K562 (cell line): ENCODE measurements around the gene IFNAR2. TPM values are rescaled to one million over a fixed set of nuclear protein-coding genes. Genes with fewer than 3 reads are reported as not detected.

Experiments
- ETV1 ChIP-seq: fragments of 450-650 bp; conservative IDR thresholded peaks from 2 replicates; pipeline ENCODE4 v1.6.1; 2016; ENCODE audit warnings: missing genetic modification characterization, control low read depth, low read depth, missing compliant biosample characterization
- GATAD2B ChIP-seq: fragments of 450-650 bp; IDR thresholded peaks from 2 replicates; pipeline ENCODE4 v1.6.1; 2017; ENCODE audit warnings: mild to moderate bottlenecking, borderline replicate concordance
- MLX ChIP-seq, 2 experiments: fragments of 450-650 bp in 1 of 2; sonication (generic) in 1 of 2; formaldehyde crosslinking; conservative IDR thresholded peaks; 2 replicates each; pipeline versions ENCODE4 v1.4.0 to v1.8.1; 2020 to 2022; ENCODE audit warnings: mild to moderate bottlenecking in 1 of 2, missing genetic modification reagents in 1 of 2
- MTA2 ChIP-seq: fragments of 450-650 bp; IDR thresholded peaks from 2 replicates; pipeline ENCODE4 v1.6.1; 2016; ENCODE audit warnings: low read depth
- RAD21 ChIP-seq, 2 experiments: fragments of 250-450 bp in 1 of 2; fragments of 450-650 bp in 1 of 2; sonication (Bioruptor Pico) in 1 of 2; formaldehyde crosslinking in 1 of 2; IDR thresholded peaks in 1 of 2; conservative IDR thresholded peaks in 1 of 2; 2 replicates each; pipeline versions ENCODE4 v1.4.0 to v1.8.0; 2020 to 2022; ENCODE audit warnings: mild to moderate bottlenecking in 2 of 2, moderate library complexity in 1 of 2
- RCOR1 ChIP-seq, 2 experiments: IDR thresholded peaks; 2 replicates each; pipeline ENCODE4 v1.6.1; 2012; ENCODE audit warnings: low read depth in 2 of 2, low read length in 2 of 2, borderline replicate concordance in 1 of 2, improper control_type of control experiment in 1 of 2
- SMAD1 ChIP-seq: fragments of 150-350 bp; IDR thresholded peaks from 2 replicates; pipeline ENCODE4 v1.6.1; 2014; ENCODE audit warnings: low read length, low read depth; ENCODE audit not compliant: partially characterized antibody
- UBTF ChIP-seq, 2 experiments: IDR thresholded peaks; 2 replicates each; pipeline ENCODE4 v1.6.1; 2012; ENCODE audit warnings: improper control_type of control experiment in 2 of 2, low read depth in 2 of 2, low read length in 2 of 2, borderline replicate concordance in 1 of 2
- ZNF311 ChIP-seq: fragments of 250-450 bp; sonication (Bioruptor Pico); IDR thresholded peaks from 2 replicates; pipeline ENCODE4 v1.4.0; 2020; ENCODE audit warnings: mild to moderate bottlenecking, moderate library complexity
- polyA plus RNA-seq, 8 experiments: library from polyadenylated mRNA; depleted of rRNA in 4 of 8; stranded (reverse) in 5 of 8; unstranded in 3 of 8; fragments of >200 nt; fragmentation: Nextera tagmentation in 2 of 8; fragmentation: Illumina TruSeq in 1 of 8; extraction: Ambion mirVana in 2 of 8; extraction: Trizol in 1 of 8; gene quantifications; 2 replicates each; pipeline versions ENCODE4 v1.2.1 to v1.2.3, GENCODE V29; 2011 to 2014; ENCODE audit warnings: inconsistent platforms in 1 of 8, missing spikeins in 1 of 8
- total RNA-seq, 7 experiments: library from RNA; depleted of rRNA in 6 of 7; stranded (reverse); fragments of >200 nt in 6 of 7; fragmentation: Illumina TruSeq in 2 of 7; extraction: Trizol in 2 of 7; gene quantifications; 2 replicates each; pipeline versions ENCODE4 v1.2.1 to v1.2.3, GENCODE V29; 2011 to 2021; ENCODE audit warnings: low replicate concordance in 1 of 7
- TF ChIP-seq, protein P1 (sequence below): fragments of 250-450 bp; sonication (Bioruptor Pico); IDR thresholded peaks from 2 replicates; pipeline ENCODE4 v1.5.0; 2020; ENCODE audit warnings: mild to moderate bottlenecking
- TF ChIP-seq, protein P2 (sequence below): fragments of 250-450 bp; sonication (Bioruptor Pico); IDR thresholded peaks from 2 replicates; pipeline ENCODE4 v1.8.0; 2022; ENCODE audit warnings: moderate library complexity, mild to moderate bottlenecking, inconsistent platforms
- TF ChIP-seq, protein P3 (sequence below): sonication (generic); formaldehyde crosslinking; IDR thresholded peaks from 2 replicates; pipeline ENCODE4 v1.8.0; 2022; ENCODE audit warnings: mild to moderate bottlenecking, low read depth, missing genetic modification reagents
- TF ChIP-seq, protein P4 (sequence below): fragments of 250-450 bp; sonication (Bioruptor Pico); IDR thresholded peaks from 2 replicates; pipeline ENCODE4 v1.8.0; 2022; ENCODE audit warnings: inconsistent platforms
- TF ChIP-seq, protein P5 (sequence below): fragments of 250-450 bp; sonication (Bioruptor Pico); IDR thresholded peaks from 2 replicates; pipeline ENCODE4 v1.6.1; 2021; ENCODE audit warnings: mild to moderate bottlenecking

Gene IFNAR2
- total and polyA plus RNA-seq, 9 of the 15 experiments (the other 6 are each of a cell fraction or from before 2014, with no cell fraction given) = 1.7 to 48.3 (median 8.4) TPM

DNA sequence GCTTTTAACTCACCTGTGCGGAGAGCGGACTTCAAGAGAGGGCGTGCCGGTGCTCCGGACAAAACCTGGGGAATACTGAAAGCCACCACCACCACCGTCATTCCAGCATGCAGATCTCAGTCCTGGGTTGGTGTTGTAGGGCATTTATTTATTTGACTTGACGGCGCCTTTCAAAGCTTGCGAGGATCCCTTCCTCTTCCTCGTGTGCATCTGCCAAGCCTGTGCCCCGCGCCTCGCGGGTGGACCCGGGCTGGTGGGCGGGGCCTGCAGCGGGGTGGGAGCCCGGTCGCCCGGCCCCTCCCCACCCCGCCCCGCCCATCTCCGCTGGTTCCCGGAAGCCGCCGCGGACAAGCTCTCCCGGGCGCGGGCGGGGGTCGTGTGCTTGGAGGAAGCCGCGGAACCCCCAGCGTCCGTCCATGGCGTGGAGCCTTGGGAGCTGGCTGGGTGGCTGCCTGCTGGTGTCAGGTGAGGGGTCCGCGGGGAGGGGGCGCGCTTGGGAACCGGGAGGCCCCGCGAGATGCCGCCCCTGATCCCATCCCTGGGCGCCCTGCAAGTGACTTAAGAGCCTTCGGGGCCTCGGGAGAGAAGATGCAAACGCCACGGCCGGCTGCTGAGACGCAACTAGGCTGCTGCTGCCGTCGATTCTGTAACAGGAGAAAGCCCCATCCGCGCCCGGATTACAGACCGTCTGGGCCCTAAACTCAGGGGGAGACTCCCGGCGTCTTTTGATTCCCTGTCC lies 36.5 kb downstream of the IFNAR2 start, which contains the start of gene IL10RB (continued):
- TF ChIP-seq SMAD1 (no peak), UBTF (IDR thresholded peaks at IDR 0.05; ENCODE audit: borderline replicate concordance in 1 of 2, low read depth in 2 of 2, low read length in 2 of 2) (peak in 1 of 2 experiments; percentile 39; a peak in 1 of 4 replicates), MLX (CRISPR knock-in tag; conservative IDR thresholded peaks at IDR 0.05) (no peak), RCOR1 (IDR thresholded peaks at IDR 0.05; ENCODE audit: borderline replicate concordance in 1 of 2, low read depth in 2 of 2, low read length in 2 of 2) (no peak), RAD21 (CRISPR knock-in tag; conservative IDR thresholded peaks at IDR 0.05 in 1 of 2, IDR thresholded peaks at IDR 0.05 in 1 of 2) (no peak), ETV1 (tag) (peak; percentile 40), GATAD2B (peak; percentile 22; the same call in 1 of the 2 replicates), ZNF311 (no peak), MTA2 (no peak)
- TF ChIP-seq, protein P1, sequence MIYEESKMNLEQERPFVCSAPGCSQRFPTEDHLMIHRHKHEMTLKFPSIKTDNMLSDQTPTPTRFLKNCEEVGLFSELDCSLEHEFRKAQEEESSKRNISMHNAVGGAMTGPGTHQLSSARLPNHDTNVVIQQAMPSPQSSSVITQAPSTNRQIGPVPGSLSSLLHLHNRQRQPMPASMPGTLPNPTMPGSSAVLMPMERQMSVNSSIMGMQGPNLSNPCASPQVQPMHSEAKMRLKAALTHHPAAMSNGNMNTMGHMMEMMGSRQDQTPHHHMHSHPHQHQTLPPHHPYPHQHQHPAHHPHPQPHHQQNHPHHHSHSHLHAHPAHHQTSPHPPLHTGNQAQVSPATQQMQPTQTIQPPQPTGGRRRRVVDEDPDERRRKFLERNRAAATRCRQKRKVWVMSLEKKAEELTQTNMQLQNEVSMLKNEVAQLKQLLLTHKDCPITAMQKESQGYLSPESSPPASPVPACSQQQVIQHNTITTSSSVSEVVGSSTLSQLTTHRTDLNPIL (CRISPR knock-in tag) = no peak
- TF ChIP-seq, protein P2, sequence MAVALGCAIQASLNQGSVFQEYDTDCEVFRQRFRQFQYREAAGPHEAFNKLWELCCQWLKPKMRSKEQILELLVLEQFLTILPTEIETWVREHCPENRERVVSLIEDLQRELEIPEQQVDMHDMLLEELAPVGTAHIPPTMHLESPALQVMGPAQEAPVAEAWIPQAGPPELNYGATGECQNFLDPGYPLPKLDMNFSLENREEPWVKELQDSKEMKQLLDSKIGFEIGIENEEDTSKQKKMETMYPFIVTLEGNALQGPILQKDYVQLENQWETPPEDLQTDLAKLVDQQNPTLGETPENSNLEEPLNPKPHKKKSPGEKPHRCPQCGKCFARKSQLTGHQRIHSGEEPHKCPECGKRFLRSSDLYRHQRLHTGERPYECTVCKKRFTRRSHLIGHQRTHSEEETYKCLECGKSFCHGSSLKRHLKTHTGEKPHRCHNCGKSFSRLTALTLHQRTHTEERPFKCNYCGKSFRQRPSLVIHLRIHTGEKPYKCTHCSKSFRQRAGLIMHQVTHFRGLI (CRISPR knock-in tag) = no peak
- TF ChIP-seq, protein P3, sequence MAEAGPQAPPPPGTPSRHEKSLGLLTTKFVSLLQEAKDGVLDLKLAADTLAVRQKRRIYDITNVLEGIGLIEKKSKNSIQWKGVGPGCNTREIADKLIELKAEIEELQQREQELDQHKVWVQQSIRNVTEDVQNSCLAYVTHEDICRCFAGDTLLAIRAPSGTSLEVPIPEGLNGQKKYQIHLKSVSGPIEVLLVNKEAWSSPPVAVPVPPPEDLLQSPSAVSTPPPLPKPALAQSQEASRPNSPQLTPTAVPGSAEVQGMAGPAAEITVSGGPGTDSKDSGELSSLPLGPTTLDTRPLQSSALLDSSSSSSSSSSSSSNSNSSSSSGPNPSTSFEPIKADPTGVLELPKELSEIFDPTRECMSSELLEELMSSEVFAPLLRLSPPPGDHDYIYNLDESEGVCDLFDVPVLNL = no peak
- TF ChIP-seq, protein P4, sequence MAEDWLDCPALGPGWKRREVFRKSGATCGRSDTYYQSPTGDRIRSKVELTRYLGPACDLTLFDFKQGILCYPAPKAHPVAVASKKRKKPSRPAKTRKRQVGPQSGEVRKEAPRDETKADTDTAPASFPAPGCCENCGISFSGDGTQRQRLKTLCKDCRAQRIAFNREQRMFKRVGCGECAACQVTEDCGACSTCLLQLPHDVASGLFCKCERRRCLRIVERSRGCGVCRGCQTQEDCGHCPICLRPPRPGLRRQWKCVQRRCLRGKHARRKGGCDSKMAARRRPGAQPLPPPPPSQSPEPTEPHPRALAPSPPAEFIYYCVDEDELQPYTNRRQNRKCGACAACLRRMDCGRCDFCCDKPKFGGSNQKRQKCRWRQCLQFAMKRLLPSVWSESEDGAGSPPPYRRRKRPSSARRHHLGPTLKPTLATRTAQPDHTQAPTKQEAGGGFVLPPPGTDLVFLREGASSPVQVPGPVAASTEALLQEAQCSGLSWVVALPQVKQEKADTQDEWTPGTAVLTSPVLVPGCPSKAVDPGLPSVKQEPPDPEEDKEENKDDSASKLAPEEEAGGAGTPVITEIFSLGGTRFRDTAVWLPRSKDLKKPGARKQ (CRISPR knock-in tag) = no peak
- TF ChIP-seq, protein P5, sequence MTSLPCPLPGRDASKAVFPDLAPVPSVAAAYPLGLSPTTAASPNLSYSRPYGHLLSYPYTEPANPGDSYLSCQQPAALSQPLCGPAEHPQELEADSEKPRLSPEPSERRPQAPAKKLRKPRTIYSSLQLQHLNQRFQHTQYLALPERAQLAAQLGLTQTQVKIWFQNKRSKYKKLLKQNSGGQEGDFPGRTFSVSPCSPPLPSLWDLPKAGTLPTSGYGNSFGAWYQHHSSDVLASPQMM = no peak
